NT2/D1 (cell line): Measurements from ENCODE around the gene LRPPRC.

ENCODE experiments used
- DNase-seq: peaks from one replicate; pipeline ENCODE4 v3.0.0-alpha.2; 2011; ENCODE audit warnings: low read depth, low spot score
- H3K27me3 ChIP-seq: 2 replicates; pipeline ENCODE4 v1.6.0; 2011; ENCODE audit warnings: mild to moderate bottlenecking; ENCODE audit not compliant: insufficient read length, insufficient read depth
- H3K36me3 ChIP-seq: 2 replicates; pipeline ENCODE4 v1.6.1; 2011; ENCODE audit warnings: mild to moderate bottlenecking, low read length, mixed read lengths; ENCODE audit not compliant: insufficient read depth, insufficient read length
- H3K4me1 ChIP-seq: 2 replicates; pipeline ENCODE4 v1.5.1; 2011; ENCODE audit not compliant: insufficient read depth, insufficient read length
- H3K4me3 ChIP-seq: 2 replicates; pipeline ENCODE4 v1.5.1; 2011; ENCODE audit warnings: low read depth; ENCODE audit not compliant: insufficient read length
- H3K9ac ChIP-seq: 2 replicates; pipeline ENCODE4 v1.6.0; 2011; ENCODE audit warnings: low read depth; ENCODE audit not compliant: insufficient read length
- H3K9me3 ChIP-seq: 2 replicates; pipeline ENCODE4 v1.5.1; 2011; ENCODE audit warnings: mild to moderate bottlenecking, low read length; ENCODE audit not compliant: insufficient read depth
- SUZ12 ChIP-seq: IDR thresholded peaks from 2 replicates; pipeline ENCODE4 v1.6.1; 2011; ENCODE audit not compliant: insufficient read length, insufficient read depth; ENCODE audit errors: extremely low read depth
- YY1 ChIP-seq: IDR thresholded peaks from 2 replicates; pipeline ENCODE4 v1.6.1; 2011; ENCODE audit not compliant: insufficient read length, insufficient read depth
- ZNF274 ChIP-seq: IDR thresholded peaks from 2 replicates; pipeline ENCODE4 v1.6.1; 2011; ENCODE audit warnings: mild to moderate bottlenecking, low read depth, low read length

LRPPRC gene

GRCh38 chr2:43906448-43907109 is 89.2 kb downstream of the LRPPRC start:
- H3K36me3 ChIP-seq = peaks cover 48% of the 10 kb centered on the region
- no peaks in the 10 kb centered on the region for H3K9me3 ChIP-seq
- peaks cover 2% of the 10 kb centered on the region for H3K4me1 ChIP-seq
- no peak overlapping the region for H3K9ac ChIP-seq
- no peak for DNase-seq
- TF ChIP-seq ZNF274 (no peak), YY1 (no peak), SUZ12 (no peak)
- no peak overlapping the region for H3K4me3 ChIP-seq
- H3K27me3 ChIP-seq = no peaks in the 10 kb centered on the region

DNA sequence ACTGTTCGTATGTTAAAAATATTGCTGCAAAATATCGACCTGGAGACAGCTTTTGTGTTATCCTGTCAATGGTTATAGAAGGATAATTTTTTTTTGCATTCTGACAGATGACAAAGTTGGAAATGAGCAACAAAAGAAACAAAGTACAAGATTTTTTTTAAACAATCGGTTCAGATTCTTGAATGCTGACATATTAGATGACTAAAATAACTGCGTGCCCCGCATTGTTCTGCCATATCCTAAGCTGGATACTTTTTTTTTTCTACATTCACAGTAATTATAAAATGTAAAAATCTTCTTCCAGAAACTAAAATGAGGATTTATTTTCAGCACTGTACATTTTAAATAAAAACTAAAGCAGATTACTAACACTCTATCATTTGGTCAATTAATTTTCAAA is 89.9 kb downstream of the LRPPRC start:
- Histone ChIP-seq H3K27me3 (no peaks in the 10 kb centered on the region), H3K36me3 (peaks cover 50% of the 10 kb centered on the region), H3K4me3 (no peak overlapping the region), H3K4me1 (peaks cover 2% of the 10 kb centered on the region), H3K9me3 (no peaks in the 10 kb centered on the region), H3K9ac (no peak overlapping the region)
- TF ChIP-seq SUZ12 = no peak
- TF ChIP-seq YY1 = no peak
- no peak for TF ChIP-seq ZNF274
- DNase-seq = no peak

DNA sequence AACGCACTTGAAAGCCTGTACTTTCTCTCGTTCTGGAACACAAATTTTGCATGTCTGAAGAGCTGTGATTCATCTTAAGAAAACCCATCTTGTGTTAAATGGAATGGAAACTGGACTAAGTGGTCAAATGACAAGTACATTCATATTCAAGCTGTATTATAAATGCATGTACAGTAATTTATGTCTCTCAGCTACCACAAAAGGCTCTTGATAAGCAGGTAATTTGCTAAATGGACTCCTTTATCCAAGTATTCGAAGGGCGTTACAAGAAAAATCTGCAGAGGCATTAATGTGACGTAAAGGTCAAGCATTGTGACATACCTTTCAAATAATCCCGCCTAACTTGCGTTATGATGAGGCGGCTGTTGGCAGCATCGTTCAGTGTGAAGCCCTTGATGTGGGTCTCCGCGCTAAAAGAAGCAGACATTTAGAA is 90.4 kb downstream of the LRPPRC start:
- peaks cover 2% of the 10 kb centered on the region for H3K4me1 ChIP-seq
- no peak overlapping the region for H3K4me3 ChIP-seq
- no peaks in the 10 kb centered on the region for H3K9me3 ChIP-seq
- TF ChIP-seq ZNF274 (no peak), SUZ12 (no peak), YY1 (no peak)
- DNase-seq = no peak
- no peak overlapping the region for H3K9ac ChIP-seq
- peaks cover 49% of the 10 kb centered on the region for H3K36me3 ChIP-seq
- H3K27me3 ChIP-seq = no peaks in the 10 kb centered on the region

DNA sequence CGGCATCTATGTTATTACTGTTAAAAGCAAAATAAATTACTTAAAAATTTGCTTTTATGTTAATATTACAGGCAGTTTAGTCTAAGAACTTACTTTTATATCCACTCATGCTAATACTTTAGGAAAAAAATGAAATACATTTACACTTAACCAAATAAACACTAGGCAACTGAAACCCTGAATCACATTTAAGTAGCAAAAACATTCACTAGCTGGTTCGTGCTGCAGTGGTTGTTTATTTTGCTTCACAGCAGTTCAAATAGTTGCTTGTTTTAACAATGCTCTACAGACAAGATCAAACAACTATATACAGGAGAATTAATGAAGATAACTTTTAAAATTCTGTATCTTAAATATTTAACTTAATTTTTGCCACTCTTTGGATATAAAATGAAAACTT is 96.2 kb downstream of the LRPPRC start:
- Histone ChIP-seq H3K4me1 (no peaks in the 10 kb centered on the region), H3K9ac (no peak overlapping the region), H3K9me3 (no peaks in the 10 kb centered on the region), H3K36me3 (peaks cover 60% of the 10 kb centered on the region), H3K4me3 (no peak overlapping the region), H3K27me3 (no peaks in the 10 kb centered on the region)
- no peak for TF ChIP-seq SUZ12
- no peak for TF ChIP-seq ZNF274
- TF ChIP-seq YY1 = no peak
- DNase-seq = no peak

- Histone ChIP-seq H3K9me3 (no peaks in the 10 kb centered on the region), H3K36me3 (peaks cover 62% of the 10 kb centered on the region)
Measured at GRCh38 chr2:43898838-43899346, 96.9 kb downstream of the LRPPRC start.

GRCh38 chr2:43898134-43898837 is 97.5 kb downstream of the LRPPRC start:
- Histone ChIP-seq H3K9me3 (no peaks in the 10 kb centered on the region), H3K4me3 (no peak overlapping the region), H3K27me3 (no peaks in the 10 kb centered on the region), H3K36me3 (peaks cover 64% of the 10 kb centered on the region), H3K9ac (no peak overlapping the region), H3K4me1 (no peaks in the 10 kb centered on the region)
- TF ChIP-seq SUZ12 (no peak), YY1 (no peak), ZNF274 (no peak)
- DNase-seq = no peak

More at GRCh38 chr2:43898838-43899346, 96.9 kb downstream of the LRPPRC start:
- no peak for DNase-seq
- Histone ChIP-seq H3K4me1 (no peaks in the 10 kb centered on the region), H3K27me3 (no peaks in the 10 kb centered on the region), H3K9ac (no peak overlapping the region), H3K4me3 (no peak overlapping the region)
- TF ChIP-seq YY1 (no peak), ZNF274 (no peak), SUZ12 (no peak)

DNA sequence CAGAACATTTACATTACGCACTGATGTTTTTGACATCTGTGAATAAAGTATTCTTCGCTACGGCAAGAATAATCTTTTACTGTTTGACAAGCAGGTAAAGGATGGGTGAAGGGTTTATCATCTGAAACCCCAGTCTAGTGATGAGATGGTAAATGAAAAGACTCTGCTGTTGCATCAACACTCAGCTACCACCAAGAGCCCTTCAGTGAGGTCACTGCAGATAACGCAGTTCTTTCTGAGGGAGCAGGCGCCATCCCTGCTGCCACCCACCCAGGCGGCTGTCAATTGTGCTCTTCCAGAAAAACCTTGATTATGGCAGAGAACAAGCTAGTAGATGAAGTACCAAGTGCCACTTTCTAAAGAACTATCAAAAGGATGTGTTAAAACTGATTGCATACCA is 98.3 kb downstream of the LRPPRC start:
- H3K9me3 ChIP-seq = no peaks in the 10 kb centered on the region
- no peak overlapping the region for H3K9ac ChIP-seq
- no peaks in the 10 kb centered on the region for H3K4me1 ChIP-seq
- no peaks in the 10 kb centered on the region for H3K27me3 ChIP-seq
- H3K4me3 ChIP-seq = no peak overlapping the region
- H3K36me3 ChIP-seq = peaks cover 70% of the 10 kb centered on the region
- no peak for DNase-seq
- no peak for TF ChIP-seq SUZ12
- TF ChIP-seq ZNF274 = no peak
- no peak for TF ChIP-seq YY1

DNA sequence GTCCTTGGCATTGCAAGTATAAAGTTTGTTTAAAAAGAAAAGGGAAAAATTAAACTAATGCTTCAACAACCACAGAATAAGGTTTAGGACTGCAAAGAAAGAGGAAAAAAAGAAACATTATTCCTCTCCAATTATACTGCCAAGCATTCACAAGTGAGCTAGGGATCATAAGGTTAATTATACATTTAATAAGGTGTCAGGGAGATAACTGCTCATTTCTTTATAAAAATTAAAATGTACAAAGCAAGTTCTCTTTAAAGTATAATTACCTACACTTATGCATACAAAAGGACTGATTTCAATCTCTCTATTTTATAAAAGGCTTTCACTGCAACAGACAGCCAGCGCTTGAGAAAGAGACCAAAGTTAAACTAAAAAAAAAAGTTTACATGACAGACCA is 98.9 kb downstream of the LRPPRC start:
- TF ChIP-seq YY1 = no peak
- no peak for TF ChIP-seq ZNF274
- TF ChIP-seq SUZ12 = no peak
- peaks cover 74% of the 10 kb centered on the region for H3K36me3 ChIP-seq
- DNase-seq = no peak

More for the DNA sequence above, 98.9 kb downstream of the LRPPRC start:
- H3K9me3 ChIP-seq = no peaks in the 10 kb centered on the region
- H3K27me3 ChIP-seq = no peaks in the 10 kb centered on the region
- H3K4me1 ChIP-seq = no peaks in the 10 kb centered on the region
- H3K4me3 ChIP-seq = no peak overlapping the region
- no peak overlapping the region for H3K9ac ChIP-seq
